ENCODE data around the gene MLLT6.
"Not testable (repeated sequence)": the region's sequence is repeated elsewhere in the genome, so short reads cannot be mapped to it uniquely, and the experiment has no call there.

The MLLT6 gene

DNA sequence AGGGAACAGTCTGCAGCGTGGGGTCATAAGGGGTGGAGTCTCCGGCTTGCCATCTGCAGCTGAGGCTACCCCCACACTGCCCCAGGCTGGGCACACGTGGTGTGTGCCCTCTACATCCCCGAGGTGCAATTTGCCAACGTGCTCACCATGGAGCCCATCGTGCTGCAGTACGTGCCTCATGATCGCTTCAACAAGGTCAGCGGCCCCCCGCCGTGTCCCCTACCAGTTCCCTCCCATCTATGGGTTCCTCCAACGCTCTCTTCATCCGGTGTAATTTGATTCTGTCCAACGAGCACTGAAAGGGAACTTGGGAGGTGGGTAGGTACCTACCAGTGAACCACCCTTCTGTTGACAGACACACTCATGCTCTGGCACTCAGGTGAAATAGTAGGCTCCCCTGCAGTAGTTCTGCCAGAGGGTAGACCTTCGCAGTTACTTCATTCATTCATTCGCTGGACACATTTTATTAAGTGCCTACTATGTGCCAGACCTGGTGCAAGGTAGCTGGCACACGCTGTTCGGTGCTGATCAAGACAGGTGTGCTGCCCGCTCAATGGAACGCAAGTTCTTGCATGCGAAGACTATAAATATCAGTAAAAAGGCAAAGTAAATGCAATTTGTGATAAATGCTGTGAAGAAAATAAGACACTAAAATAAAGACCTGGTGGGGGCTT is 2.7 kb downstream of the MLLT6 start:
- DNase-seq (ENCODE audit: low read depth) = no peak

DNA sequence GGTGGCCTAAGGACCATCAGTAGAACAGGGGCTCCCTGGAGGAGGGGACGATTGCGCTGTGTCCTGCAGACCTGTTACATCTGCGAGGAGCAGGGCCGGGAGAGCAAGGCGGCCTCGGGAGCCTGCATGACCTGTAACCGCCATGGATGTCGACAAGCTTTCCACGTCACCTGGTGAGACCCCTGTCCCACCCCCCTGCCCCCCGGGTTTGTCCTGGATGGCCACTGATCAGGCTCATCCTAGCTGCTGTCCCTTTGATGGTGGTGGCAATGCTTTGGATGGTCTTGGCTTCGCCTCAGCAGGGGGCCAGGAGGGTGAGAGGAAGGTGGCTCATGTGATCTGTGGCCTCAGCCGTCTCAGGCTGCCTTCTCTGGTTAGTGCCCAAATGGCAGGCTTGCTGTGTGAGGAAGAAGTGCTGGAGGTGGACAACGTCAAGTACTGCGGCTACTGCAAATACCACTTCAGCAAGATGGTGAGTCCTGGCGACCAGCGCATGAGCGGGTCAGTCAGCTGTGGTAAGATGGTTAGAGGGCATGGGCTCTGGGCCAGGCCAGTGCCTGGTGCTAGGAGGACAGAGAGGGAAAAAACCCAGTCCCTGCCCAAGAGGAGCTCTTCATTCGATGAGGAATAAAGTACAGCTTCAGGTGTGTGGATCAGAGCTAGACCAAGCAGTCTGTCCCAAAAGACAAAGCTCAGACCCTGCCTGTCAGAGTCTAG is 4.2 kb downstream of the MLLT6 start:
- no peak for DNase-seq (ENCODE audit: low read depth)

DNA sequence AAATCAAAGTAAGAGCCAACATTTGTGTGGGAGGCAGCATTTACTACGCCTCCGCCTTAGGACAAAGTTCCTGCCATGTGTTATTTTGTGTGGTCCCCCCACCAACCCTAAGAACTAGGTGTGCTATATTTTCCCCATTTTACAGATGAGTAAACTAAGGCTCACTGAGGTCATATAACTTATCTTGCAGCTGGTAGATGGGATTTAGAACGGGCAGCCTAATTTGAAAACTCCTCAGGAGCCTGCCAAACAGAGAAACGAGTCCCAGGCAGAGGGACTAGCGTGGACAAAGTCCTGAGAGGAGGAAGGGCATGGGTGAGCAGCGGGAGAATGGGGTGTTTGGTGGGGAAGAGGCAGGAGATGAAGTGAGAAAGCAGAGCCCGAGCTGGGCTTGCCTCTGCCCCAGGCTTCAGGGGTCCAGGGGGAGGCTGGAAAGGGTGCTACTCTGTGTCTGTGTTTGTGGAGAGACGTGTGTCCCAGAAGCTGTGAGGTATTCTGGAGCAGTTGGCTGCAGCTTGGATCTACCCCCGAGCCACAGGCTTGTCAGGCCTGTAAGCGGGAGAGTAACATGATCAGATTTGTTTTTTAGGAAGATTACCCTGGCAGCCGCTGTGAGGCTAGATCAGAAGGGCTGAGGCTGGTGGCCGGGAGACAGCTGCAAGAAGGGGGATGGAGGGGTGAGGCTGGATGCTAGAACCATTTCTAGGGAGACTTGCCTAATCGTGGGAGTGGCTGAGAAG is 5.0 kb downstream of the MLLT6 start:
- DNase-seq (ENCODE audit: low read depth) = no peak

DNA sequence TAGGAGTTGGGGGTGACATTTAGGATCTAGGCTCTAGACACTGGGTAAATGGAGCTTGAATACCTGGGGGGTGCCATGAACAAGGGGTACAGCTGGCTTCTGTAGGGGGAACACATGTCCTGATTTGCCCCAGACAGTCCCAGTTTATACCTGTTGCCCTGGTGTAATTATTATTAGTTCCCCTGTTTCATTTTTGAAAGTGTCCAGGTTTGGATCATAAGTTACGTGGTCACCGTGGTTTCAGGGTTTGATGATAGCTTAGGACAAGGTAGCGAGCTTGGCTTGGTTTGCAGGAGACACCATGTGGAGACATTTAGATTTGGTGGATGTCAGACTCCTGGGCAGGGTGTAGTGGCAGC is 5.5 kb downstream of the MLLT6 start:
- no peak for DNase-seq (ENCODE audit: low read depth)

DNA sequence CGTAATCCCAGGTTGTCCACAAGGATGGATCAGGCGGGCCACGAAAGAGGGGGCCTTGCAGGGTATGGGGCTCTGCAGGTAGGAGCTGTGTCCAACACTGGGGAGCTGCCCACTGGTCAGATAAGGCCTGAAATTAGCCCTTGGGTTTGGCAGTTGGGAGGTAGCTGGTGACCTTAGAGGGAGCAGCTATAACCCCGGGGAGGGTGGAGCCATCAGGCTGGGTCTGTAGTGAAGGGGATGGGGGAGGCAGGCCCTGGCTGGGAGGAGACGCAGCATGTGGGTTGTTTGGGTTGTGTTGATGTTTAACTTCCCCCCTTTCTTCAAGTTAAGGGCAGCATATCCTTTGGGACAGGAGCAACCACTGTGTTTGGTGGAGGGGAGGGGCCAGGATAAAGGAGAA is 5.9 kb downstream of the MLLT6 start:
- DNase-seq (ENCODE audit: low read depth) = no peak

DNA sequence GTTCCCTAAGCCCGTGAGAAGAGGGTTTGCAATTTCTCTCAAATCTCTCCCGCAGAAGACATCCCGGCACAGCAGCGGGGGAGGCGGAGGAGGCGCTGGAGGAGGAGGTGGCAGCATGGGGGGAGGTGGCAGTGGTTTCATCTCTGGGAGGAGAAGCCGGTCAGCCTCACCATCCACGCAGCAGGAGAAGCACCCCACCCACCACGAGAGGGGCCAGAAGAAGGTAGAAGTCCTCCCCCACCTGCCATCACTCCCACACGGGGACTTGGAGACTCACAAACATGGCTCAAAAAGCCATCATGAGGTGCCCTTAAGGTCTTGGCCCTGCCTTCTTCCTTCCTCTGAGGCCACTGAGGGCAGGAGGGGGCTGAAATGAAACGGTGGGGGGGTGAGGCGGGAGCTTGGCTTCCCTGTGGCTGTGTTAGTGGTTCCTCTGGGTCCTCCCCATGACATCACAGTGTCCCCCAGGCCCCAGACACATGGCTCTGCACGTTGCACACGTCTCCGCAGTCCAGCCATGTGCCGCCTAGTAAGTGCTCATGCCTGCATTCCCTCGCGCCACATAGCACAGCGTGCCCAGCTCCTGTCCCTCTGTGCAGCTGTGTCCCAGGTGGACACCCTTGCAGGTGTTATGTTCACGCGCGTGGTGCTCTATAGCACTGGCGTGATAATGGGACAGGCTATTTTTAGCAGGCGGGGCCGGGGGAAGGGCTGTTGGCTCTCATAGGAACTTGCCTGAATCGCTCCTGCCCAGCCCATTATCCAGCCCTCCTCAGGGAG is 6.9 kb downstream of the MLLT6 start:
- DNase-seq (ENCODE audit: low read depth) = no peak

DNA sequence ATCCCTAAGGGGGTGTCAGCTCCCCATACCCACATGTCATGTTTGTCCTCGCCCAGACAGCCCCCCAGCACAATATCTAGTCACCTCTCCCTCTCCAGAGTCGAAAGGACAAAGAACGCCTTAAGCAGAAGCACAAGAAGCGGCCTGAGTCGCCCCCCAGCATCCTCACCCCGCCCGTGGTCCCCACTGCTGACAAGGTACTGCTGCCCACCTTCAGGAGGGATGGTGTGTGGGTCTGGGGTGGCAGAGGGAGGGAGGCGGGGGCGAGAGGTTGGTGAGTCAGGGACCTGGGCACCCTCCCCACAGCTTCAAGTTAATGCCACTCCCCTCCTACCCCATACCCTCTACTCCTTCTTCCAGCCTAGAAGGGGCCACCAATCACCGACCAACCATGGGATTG is 7.5 kb downstream of the MLLT6 start:
- no peak for DNase-seq (ENCODE audit: low read depth)

DNA sequence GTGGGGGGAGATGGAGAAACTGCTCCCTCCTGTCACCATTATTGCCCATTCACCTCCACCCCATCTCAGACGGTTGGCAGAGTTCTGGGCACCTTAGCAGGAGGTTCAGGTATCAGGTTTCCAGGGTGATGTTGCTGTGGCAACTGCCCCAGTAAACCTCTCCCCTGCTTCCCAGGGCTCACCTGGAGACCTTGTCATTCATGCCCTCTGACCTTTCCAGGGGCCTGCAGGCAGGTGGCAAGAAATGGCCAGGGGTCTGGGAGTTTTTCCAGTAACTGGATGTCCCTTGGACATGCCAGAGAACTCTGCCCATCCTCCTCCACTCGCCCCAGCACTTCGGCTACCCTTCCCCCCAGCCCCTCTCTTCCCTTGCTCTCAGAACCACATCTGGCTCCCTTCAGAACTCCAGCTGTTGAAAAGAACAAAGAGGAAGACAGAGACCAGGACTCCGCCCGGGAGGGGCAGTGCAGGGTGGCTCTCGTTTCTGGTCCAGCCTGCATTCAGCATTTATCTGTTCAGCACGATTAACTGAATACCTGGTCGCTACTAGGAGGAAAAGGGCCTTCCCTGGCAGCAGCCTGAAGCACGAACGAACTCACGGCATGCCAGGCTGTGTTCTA is 8.5 kb downstream of the MLLT6 start:
- no peak for DNase-seq (ENCODE audit: low read depth)

DNA sequence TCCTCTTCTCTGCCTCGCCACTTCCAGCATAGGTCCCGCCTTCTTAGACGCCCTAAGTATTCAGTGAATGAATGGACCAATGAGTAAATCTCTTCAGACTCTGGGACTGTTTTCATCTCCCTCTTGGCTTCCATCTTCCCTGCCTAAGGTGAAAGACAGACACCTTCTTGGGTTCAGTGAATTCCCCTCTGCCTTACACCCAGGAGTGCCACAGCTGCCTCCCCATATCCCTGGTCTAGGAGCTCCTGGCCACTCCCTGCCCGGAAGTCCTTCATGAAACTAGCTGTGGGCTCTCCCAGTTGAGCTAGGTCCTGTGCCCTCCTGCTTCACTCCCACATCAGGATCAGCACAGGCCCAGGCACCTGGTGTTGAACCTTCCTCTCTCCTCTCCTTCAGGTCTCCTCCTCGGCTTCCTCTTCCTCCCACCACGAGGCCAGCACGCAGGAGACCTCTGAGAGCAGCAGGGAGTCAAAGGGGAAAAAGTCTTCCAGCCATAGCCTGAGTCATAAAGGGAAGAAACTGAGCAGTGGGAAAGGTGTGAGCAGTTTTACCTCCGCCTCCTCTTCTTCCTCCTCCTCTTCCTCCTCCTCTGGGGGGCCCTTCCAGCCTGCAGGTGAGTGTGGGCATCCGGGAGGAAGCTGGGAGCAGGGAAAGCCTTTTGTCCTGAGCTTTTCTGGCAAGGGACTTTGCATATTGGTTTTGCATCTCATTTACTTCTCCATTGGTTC is 10.3 kb downstream of the MLLT6 start:
- DNase-seq (ENCODE audit: low read depth) = no peak

DNA sequence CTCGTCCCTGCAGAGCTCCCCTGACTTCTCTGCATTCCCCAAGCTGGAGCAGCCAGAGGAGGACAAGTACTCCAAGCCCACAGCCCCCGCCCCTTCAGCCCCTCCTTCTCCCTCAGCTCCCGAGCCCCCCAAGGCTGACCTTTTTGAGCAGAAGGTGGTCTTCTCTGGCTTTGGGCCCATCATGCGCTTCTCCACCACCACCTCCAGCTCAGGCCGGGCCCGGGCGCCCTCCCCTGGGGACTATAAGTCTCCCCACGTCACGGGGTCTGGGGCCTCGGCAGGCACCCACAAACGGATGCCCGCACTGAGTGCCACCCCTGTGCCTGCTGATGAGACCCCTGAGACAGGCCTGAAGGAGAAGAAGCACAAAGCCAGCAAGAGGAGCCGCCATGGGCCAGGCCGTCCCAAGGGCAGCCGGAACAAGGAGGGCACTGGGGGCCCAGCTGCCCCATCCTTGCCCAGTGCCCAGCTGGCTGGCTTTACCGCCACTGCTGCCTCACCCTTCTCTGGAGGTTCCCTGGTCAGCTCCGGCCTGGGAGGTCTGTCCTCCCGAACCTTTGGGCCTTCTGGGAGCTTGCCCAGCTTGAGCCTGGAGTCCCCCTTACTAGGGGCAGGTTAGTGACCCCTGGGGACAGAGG is 11.4 kb downstream of the MLLT6 start:
- no peak for DNase-seq (ENCODE audit: low read depth)

DNA sequence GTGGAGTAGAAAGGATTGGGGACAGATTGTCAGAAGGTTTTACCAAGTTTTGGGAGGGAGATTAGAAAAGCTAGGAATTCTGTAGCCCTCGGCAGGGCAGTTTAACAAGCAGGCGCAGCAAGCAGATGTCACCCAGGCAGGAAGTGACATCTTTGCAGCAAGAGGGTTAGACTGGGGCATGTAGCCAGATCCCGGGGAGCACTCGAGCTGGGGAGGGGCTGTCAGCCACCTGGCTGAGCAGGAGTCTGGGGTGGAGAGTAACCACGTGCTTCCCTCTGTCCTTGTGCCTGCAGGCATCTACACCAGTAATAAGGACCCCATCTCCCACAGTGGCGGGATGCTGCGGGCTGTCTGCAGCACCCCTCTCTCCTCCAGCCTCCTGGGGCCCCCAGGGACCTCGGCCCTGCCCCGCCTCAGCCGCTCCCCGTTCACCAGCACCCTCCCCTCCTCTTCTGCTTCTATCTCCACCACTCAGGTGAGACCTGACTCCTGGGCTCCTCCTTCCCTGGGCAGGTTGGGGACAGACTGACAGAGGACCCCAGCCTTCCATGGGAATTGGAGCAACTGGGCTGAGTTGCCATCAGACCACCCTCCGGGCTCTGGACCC is 12.2 kb downstream of the MLLT6 start:
- DNase-seq (ENCODE audit: low read depth) = no peak

DNA sequence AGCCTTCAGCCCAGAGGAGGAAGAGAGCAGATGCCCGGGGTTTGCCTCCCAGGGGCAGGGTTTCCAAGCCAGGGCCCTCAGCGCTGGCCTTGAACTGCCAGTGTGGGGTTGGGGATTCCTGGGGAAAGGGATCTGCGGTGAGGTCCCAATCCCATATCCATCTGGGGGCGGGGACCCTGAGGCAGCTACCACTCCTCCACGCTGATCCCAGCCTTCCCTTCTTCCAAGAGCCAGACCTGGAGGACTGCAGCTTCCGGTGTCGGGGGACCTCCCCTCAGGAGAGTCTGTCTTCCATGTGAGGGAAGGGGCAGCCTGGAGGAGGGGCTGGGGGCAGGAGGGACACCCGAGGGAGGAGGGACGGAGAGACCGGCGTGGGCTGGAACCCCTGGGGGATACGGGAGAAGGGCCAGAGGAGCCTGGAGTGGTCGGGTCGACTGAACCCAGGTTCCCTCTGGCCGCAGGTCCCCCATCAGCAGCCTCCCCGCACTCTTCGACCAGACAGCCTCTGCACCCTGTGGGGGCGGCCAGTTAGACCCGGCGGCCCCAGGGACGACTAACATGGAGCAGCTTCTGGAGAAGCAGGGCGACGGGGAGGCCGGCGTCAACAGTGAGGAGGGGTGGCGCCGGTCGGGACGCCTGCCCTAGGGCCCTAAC is 14.3 kb downstream of the MLLT6 start:
- no peak for DNase-seq (ENCODE audit: low read depth)

DNA sequence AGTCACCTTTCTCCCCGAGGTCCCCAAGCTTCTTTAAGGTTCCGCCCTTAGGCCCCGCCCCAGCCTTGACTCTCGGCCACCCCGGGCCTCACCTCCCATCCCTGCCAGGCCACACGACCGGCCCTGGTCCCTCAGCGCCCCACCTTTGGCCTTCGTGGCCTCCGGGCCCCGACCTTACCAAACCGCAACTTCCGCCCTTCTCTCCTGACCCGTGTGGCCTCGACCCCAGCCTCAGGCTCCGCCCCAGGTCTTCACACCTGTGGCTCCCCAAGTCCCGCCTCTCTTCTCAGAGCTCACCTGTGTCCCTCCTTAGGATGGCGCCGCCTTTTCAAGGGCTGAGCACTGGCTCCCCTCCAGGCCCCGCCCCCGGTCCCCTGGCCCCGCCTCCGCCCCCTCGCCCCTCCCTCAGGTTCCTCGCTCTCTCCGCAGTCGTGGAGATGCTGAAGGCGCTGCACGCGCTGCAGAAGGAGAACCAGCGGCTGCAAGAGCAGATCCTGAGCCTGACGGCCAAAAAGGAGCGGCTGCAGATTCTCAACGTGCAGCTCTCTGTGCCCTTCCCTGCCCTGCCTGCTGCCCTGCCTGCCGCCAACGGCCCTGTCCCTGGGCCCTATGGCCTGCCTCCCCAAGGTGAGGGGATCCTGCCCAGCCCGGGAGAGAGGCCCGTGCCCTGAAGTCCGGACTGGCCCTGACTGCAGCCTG is 15.0 kb downstream of the MLLT6 start:
- no peak for DNase-seq (ENCODE audit: low read depth)

DNA sequence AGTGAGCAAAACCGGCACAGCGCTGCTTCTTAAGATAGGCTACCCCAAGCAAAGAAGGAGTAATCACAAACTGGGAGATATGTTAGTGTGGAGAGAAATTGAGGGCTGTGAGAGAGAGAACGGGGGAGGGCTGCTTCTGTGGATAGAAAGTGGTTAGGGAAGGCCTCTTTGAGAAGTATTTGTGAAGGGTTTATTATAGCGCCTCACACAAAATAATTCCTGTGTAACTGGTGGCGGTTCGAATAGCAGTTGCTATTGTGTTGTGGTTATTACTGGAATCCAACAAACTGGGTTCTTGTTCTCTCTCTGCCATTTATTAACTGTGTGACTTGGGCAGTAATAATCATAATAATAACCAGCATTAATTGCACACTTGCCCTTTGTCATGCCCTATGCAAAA is 15.9 kb downstream of the MLLT6 start:
- DNase-seq (ENCODE audit: low read depth) = no peak

DNA sequence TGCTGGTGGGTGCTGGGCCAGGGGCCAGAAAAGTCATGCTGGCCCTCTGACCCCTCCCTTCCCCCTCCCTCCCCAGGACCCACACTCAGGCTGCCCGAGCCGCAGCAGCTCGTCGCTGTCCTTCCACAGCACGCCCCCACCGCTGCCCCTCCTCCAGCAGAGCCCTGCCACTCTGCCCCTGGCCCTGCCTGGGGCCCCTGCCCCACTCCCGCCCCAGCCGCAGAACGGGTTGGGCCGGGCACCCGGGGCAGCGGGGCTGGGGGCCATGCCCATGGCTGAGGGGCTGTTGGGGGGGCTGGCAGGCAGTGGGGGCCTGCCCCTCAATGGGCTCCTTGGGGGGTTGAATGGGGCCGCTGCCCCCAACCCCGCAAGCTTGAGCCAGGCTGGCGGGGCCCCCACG is 16.7 kb downstream of the MLLT6 start:
- DNase-seq (ENCODE audit: low read depth) = no peak

DNA sequence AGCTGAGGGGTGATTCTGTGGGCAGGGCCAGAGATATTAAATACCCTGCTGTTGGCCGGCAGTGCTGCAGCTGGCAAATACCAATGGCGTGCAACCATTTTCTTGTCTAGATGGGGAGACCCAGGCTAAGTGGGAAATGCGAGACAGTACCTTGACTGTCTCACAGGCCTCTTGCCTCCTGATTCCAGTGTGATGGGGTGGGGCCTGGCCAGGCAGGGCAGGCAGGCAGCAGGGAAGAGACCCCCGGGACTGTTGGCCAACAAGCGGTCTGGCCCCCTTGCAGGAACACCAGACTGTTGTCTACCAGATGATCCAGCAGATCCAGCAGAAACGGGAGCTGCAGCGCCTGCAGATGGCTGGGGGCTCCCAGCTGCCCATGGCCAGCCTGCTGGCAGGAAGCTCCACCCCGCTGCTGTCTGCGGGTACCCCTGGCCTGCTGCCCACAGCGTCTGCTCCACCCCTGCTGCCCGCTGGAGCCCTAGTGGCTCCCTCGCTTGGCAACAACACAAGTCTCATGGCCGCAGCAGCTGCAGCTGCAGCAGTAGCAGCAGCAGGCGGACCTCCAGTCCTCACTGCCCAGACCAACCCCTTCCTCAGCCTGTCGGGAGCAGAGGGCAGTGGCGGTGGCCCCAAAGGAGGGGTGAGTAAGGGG is 19.4 kb downstream of the MLLT6 start:
- DNase-seq (ENCODE audit: low read depth) = no peak

DNA sequence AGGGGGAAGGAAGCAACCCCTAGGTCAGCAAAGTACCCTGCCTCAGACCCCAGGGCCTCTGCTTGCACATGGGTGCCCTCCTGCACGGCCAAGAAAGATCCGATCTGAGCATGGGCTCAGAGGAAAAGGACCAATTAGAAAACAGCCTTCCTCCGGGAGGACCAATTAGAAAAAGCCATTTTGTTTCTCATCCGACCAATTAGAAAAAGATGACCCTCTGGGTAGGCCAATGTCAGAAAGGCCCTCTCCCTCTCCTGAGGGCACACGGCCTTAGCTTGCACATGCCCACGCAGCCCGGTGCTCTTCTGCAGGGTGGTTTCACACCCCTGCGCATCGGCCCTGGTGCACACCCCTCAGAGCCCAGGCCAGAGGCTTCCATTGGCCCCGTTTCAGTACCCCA is 20.0 kb downstream of the MLLT6 start:
- DNase-seq (ENCODE audit: low read depth) = no peak

DNA sequence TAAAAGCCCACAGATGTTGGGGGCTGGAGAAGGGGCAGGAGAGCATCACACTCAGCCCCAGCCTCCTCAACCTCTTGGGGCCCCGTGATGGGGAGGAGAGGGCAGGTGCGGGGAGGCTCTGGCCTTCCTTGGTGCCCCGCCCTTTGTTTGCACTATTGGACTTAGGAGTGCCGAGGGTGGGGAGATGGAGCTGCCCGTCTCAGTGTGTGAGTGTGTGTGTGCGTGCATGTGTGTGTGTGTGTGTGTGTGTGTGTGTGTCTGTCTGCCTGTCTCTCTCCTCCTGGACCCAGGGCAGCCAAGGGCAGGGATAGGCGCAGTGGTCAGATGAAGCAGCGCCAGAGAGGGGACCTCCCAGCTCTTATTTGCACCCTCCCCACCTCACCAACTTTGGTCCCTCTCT is 21.1 kb downstream of the MLLT6 start:
- not testable (repeated sequence) for DNase-seq (ENCODE audit: low read depth)

DNA sequence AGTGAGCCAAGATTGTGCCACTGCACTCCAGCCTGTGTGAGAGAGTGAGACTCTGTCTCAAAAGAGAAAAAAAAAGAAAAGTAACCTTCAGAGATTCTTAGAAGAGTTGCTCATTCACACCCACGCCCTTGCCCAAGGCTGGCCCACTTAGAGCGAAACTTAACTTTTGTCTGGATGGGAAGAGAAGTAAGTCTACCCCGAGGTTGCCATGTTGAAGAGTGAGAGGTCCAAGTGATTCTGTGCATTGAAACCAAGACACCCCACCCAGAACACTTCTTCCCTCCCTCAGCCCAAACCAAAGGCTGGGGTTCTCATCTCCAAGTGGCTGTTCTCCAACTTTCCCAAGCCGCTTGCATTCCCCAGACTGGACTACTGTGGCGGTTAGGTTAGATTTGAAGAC is 22.7 kb downstream of the MLLT6 start:
- DNase-seq (ENCODE audit: low read depth) = no peak
